Astrocyte (in vitro differentiated cells and primary cell): ENCODE results near the gene TCF7L2. TPM values are rescaled to one million over a fixed set of nuclear protein-coding genes. Genes with fewer than 3 reads are reported as not detected.

Experiments used
- DNase-seq: peaks from one replicate; pipeline ENCODE4 v3.0.0-alpha.2; 2010; ENCODE audit warnings: low read depth
- FAIRE-seq: peaks from 2 replicates; lab custom pipeline; 2011; peaks lifted over from hg19 to GRCh38; lab: Jason Lieb, UNC
- H2AFZ ChIP-seq: 2 replicates; pipeline ENCODE4 v1.6.0; 2012; ENCODE audit warnings: low read depth, low read length, inconsistent platforms
- H3K27ac ChIP-seq: 2 replicates; pipeline ENCODE4 v1.5.1; 2011; ENCODE audit warnings: low read depth, low read length, inconsistent platforms
- H3K27me3 ChIP-seq: 2 replicates; pipeline ENCODE4 v1.6.0; 2011; ENCODE audit warnings: low read length, inconsistent platforms; ENCODE audit not compliant: insufficient read depth
- H3K36me3 ChIP-seq: 2 replicates; pipeline ENCODE4 v1.5.1; 2011; ENCODE audit warnings: low read length, inconsistent platforms; ENCODE audit not compliant: insufficient read depth
- H3K4me1 ChIP-seq: 2 replicates; pipeline ENCODE4 v1.5.1; 2011; ENCODE audit warnings: low read length, inconsistent platforms; ENCODE audit not compliant: insufficient read depth
- H3K4me2 ChIP-seq: 2 replicates; pipeline ENCODE4 v1.6.0; 2012; ENCODE audit warnings: low read length, inconsistent platforms
- H3K4me3 ChIP-seq: 2 replicates; pipeline ENCODE4 v1.5.1; 2011; ENCODE audit warnings: low read depth, mild to moderate bottlenecking, low read length, inconsistent platforms; ENCODE audit not compliant: insufficient read depth
- H3K79me2 ChIP-seq: 2 replicates; pipeline ENCODE4 v1.6.0; 2012; ENCODE audit warnings: mild to moderate bottlenecking, low read length, inconsistent platforms; ENCODE audit not compliant: insufficient read depth
- H3K9ac ChIP-seq: 2 replicates; pipeline ENCODE4 v1.6.0; 2012; ENCODE audit warnings: mild to moderate bottlenecking, low read length, inconsistent platforms
- H3K9me3 ChIP-seq: 2 replicates; pipeline ENCODE4 v1.5.1; 2012; ENCODE audit warnings: low read depth, mild to moderate bottlenecking, low read length, inconsistent platforms; ENCODE audit not compliant: insufficient read depth
- H4K20me1 ChIP-seq: 2 replicates; pipeline ENCODE4 v1.6.0; 2012; ENCODE audit warnings: low read length, inconsistent platforms; ENCODE audit not compliant: insufficient read depth
- H3K27ac Mint-ChIP-seq: one replicate; pipeline ENCODE4 v1.8.0; 2021; ENCODE audit warnings: mild to moderate bottlenecking, mixed read lengths; ENCODE audit not compliant: unreplicated experiment
- H3K27me3 Mint-ChIP-seq: one replicate; pipeline ENCODE4 v1.8.0; 2021; ENCODE audit warnings: low read depth, mixed read lengths; ENCODE audit not compliant: unreplicated experiment
- H3K36me3 Mint-ChIP-seq: one replicate; pipeline ENCODE4 v1.8.0; 2021; ENCODE audit warnings: low read depth, mixed read lengths; ENCODE audit not compliant: unreplicated experiment
- H3K4me1 Mint-ChIP-seq: one replicate; pipeline ENCODE4 v1.8.0; 2021; ENCODE audit warnings: low read depth, mixed read lengths; ENCODE audit not compliant: unreplicated experiment
- H3K4me3 Mint-ChIP-seq: one replicate; pipeline ENCODE4 v1.8.0; 2021; ENCODE audit warnings: mild to moderate bottlenecking, moderate library complexity, mixed read lengths; ENCODE audit not compliant: unreplicated experiment
- H3K9me3 Mint-ChIP-seq: one replicate; pipeline ENCODE4 v1.8.0; 2021; ENCODE audit warnings: mild to moderate bottlenecking, mixed read lengths; ENCODE audit not compliant: unreplicated experiment
- EZH2 ChIP-seq: IDR thresholded peaks from 2 replicates; pipeline ENCODE4 v1.6.1; 2012; ENCODE audit warnings: mild to moderate bottlenecking, low read length, inconsistent platforms; ENCODE audit not compliant: insufficient read depth
- total RNA-seq: library from RNA; stranded (reverse); gene quantifications from 2 replicates; pipeline ENCODE4 v1.2.1, GENCODE V29; 2021
- TF ChIP-seq, protein P1 (sequence below): IDR thresholded peaks from 2 replicates; pipeline ENCODE4 v1.5.1; 2011; ENCODE audit warnings: low read depth, mild to moderate bottlenecking, inconsistent platforms, low read length, moderate library complexity; ENCODE audit not compliant: insufficient read depth

Gene TCF7L2
- total RNA-seq, 1 donor from 2014 or later = 52.4 TPM

DNA sequence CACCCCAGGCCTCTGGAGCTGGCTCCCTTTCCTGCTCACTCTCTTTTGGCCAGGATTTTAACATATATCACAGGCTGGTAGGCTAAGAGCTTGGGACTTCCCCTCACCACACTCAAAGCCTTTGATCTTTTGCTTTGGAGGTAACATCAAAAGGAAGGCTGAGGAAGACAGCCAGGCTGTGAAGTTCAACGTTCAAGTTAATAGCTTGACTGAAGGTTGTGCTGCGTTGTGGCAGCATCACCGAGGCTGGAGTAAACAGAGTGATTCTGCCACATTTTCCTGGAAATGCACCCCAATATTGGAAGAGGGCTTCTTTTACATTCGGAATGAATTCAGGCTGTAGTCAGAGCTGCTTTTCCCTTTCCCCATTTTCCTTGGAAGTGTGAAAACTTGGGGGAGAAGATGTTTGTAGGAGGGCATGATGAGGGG lies 57.3 kb downstream of the TCF7L2 start:
- no peaks in the 10 kb centered on the region for H3K9me3 Mint-ChIP-seq
- H3K4me3 Mint-ChIP-seq = no peak overlapping the region
- Histone ChIP-seq H4K20me1 (peaks cover 94% of the 10 kb centered on the region), H3K27ac (no peak overlapping the region), H3K9me3 (no peaks in the 10 kb centered on the region), H3K4me2 (no peak overlapping the region), H3K4me1 (no peaks in the 10 kb centered on the region), H2AFZ (no peak overlapping the region), H3K4me3 (no peak overlapping the region), H3K36me3 (no peaks in the 10 kb centered on the region), H3K9ac (no peak overlapping the region), H3K27me3 (no peaks in the 10 kb centered on the region), H3K79me2 (peaks cover 91% of the 10 kb centered on the region)
- H3K27ac Mint-ChIP-seq = no peak overlapping the region
- FAIRE-seq = no peak
- peaks cover 7% of the 10 kb centered on the region for H3K36me3 Mint-ChIP-seq
- H3K27me3 Mint-ChIP-seq = no peaks in the 10 kb centered on the region
- TF ChIP-seq, protein P1, sequence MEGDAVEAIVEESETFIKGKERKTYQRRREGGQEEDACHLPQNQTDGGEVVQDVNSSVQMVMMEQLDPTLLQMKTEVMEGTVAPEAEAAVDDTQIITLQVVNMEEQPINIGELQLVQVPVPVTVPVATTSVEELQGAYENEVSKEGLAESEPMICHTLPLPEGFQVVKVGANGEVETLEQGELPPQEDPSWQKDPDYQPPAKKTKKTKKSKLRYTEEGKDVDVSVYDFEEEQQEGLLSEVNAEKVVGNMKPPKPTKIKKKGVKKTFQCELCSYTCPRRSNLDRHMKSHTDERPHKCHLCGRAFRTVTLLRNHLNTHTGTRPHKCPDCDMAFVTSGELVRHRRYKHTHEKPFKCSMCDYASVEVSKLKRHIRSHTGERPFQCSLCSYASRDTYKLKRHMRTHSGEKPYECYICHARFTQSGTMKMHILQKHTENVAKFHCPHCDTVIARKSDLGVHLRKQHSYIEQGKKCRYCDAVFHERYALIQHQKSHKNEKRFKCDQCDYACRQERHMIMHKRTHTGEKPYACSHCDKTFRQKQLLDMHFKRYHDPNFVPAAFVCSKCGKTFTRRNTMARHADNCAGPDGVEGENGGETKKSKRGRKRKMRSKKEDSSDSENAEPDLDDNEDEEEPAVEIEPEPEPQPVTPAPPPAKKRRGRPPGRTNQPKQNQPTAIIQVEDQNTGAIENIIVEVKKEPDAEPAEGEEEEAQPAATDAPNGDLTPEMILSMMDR = no peak
- no peak for TF ChIP-seq EZH2
- DNase-seq = no peak
- H3K4me1 Mint-ChIP-seq = peaks cover 46% of the 10 kb centered on the region

DNA sequence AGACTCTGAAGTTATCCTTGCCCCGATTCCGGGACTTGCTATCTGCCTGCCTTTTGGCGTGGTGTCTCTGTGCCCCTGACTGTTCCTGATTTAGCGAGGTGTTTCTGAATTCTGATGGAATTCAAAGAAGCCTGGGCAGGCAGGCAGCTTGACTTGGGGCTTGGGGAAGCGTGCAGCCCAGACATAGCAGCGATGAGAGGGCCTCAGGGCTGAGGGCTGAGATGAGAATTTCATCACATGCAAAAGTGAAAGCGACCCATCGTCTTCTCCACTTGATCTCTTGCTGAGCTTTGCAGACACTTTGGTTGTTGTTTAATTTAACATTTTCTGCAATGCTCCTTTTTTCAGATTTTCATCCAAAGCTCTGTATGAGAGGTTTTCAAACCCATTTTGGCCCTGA lies 57.8 kb downstream of the TCF7L2 start:
- no peak overlapping the region for H2AFZ ChIP-seq
- peaks cover 91% of the 10 kb centered on the region for H3K79me2 ChIP-seq
- FAIRE-seq (no peak), DNase-seq (no peak)
- H3K27me3 ChIP-seq = no peaks in the 10 kb centered on the region
- no peak overlapping the region for H3K4me3 ChIP-seq
- no peak overlapping the region for H3K9ac ChIP-seq
- no peaks in the 10 kb centered on the region for H3K27me3 Mint-ChIP-seq
- no peaks in the 10 kb centered on the region for H3K36me3 ChIP-seq
- H3K27ac ChIP-seq = no peak overlapping the region
- no peak overlapping the region for H3K4me3 Mint-ChIP-seq
- peaks cover 7% of the 10 kb centered on the region for H3K36me3 Mint-ChIP-seq
- H3K27ac Mint-ChIP-seq = no peak overlapping the region
- H4K20me1 ChIP-seq = peaks cover 95% of the 10 kb centered on the region
- H3K4me2 ChIP-seq = no peak overlapping the region
- H3K4me1 Mint-ChIP-seq = peaks cover 46% of the 10 kb centered on the region
- H3K9me3 ChIP-seq = no peaks in the 10 kb centered on the region
- no peaks in the 10 kb centered on the region for H3K4me1 ChIP-seq
- no peak for TF ChIP-seq EZH2
- TF ChIP-seq, protein P1 = no peak
- no peaks in the 10 kb centered on the region for H3K9me3 Mint-ChIP-seq

DNA sequence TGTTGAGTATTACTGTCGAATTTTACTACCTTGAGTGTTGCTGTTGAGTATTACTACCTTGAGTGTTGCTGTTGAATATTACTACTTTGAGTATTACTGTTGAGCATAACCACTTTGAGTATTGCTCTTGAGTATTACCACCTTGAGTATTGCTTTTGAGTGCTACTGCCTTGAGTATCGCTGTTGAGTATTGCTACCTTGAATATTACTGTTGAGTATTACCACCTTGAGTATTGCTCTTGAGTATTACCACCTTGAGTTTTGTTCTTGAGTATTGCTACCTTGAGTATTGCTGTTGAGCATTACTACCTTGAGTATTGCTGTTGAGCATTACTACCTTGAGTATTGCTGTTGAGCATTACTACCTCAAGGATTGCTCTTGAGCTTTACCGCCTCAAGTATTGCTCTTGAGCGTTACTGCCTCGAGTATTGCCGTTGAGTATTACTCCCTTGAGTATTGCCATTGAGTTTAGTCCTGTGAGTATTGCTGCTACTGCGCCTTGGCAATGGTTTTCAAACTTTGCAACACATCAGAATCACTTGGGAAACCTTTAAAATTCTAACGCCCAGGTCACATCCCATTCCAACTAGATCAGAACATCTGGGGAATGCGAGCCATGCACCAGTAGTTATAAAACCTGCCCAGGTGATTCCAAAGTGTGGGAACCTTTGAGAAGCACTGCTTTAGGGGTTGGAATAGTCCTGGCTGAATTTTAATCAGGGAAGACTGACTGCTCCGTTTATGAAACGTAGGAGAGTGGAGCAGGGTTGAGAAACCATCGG lies 61.7 kb downstream of the TCF7L2 start:
- FAIRE-seq (no peak), DNase-seq (no peak)
- H3K79me2 ChIP-seq = peaks cover 85% of the 10 kb centered on the region
- no peak overlapping the region for H3K27ac ChIP-seq
- H4K20me1 ChIP-seq = peaks cover 96% of the 10 kb centered on the region
- no peak overlapping the region for H3K4me3 Mint-ChIP-seq
- H3K9me3 Mint-ChIP-seq = no peaks in the 10 kb centered on the region
- H3K4me1 ChIP-seq = no peaks in the 10 kb centered on the region
- H3K4me3 ChIP-seq = no peak overlapping the region
- peaks cover 27% of the 10 kb centered on the region for H3K4me1 Mint-ChIP-seq
- H3K36me3 Mint-ChIP-seq = peaks cover 5% of the 10 kb centered on the region
- H3K27me3 ChIP-seq = no peaks in the 10 kb centered on the region
- no peak overlapping the region for H2AFZ ChIP-seq
- no peak for TF ChIP-seq EZH2
- TF ChIP-seq, protein P1 = no peak
- no peaks in the 10 kb centered on the region for H3K36me3 ChIP-seq
- no peak overlapping the region for H3K9ac ChIP-seq
- H3K9me3 ChIP-seq = no peaks in the 10 kb centered on the region
- H3K27me3 Mint-ChIP-seq = no peaks in the 10 kb centered on the region
- H3K27ac Mint-ChIP-seq = no peak overlapping the region
- H3K4me2 ChIP-seq = no peak overlapping the region
